HCT116 (cell line): ENCODE measurements around the gene NTN4. TPM values are rescaled to one million over a fixed set of nuclear protein-coding genes. Genes with fewer than 3 reads are reported as not detected.

ENCODE experiments used
- ATAC-seq: fragments of 200-7000 bp; cut with Tn5 transposase; 2 replicates; pipeline ENCODE4 v1.9.1; 2020; ENCODE audit warnings: mild to moderate bottlenecking, moderate library complexity
- BruUV-seq: library from RNA; stranded (reverse); fragments of 400-500 nt; replicated peaks from 2 replicates; lab custom pipeline; 2021; lab: Mats Ljungman, UMichigan
- CTCF ChIA-PET: fragments of 300-600 bp; sonication (Branson Sonifier 250); formaldehyde crosslinking; loops from one replicate; lab custom pipeline; 2021; ENCODE audit warnings: antibody characterized with exemption; lab: Charles Lee
- POLR2A ChIA-PET: fragments of 300-600, 350-600 bp; sonication (Branson Sonifier 250); formaldehyde crosslinking; loops from one replicate; lab custom pipeline; 2021; ENCODE audit warnings: antibody characterized with exemption; lab: Charles Lee
- RAD21 ChIA-PET, 2 experiments: fragments of 300-600 bp; sonication (Branson Sonifier 250); formaldehyde crosslinking; loops; one replicate each; lab custom pipeline; 2023; ENCODE audit warnings: low total read pairs in 2 of 2; ENCODE audit not compliant: uncharacterized antibody in 2 of 2, unreplicated experiment in 2 of 2, low non-redundant PET in 1 of 2; lab: Charles Lee
- DNase-seq: peaks from one replicate; pipeline ENCODE4 v3.0.0-alpha.2; 2010; ENCODE audit warnings: low read depth, low spot score
- H2AFZ ChIP-seq: fragments of 200-600 bp; shearing (Covaris generic), sonication (generic); 2 replicates; pipeline ENCODE4 v1.6.1; 2017; ENCODE audit warnings: low read depth, mixed run types, mixed read lengths, antibody characterized with exemption, low read length; ENCODE audit not compliant: poor library complexity, severe bottlenecking
- H3K27ac ChIP-seq: 2 replicates; pipeline ENCODE4 v1.5.1; 2012; ENCODE audit warnings: low read depth, low read length
- H3K27me3 ChIP-seq: fragments of 200-600 bp; sonication (generic); 2 replicates; pipeline ENCODE4 v1.6.1; 2016; ENCODE audit warnings: mixed run types, low read length, mixed read lengths; ENCODE audit not compliant: insufficient read depth
- H3K36me3 ChIP-seq, 2 experiments: fragments of 200-500 bp in 1 of 2; fragments of 200-600 bp in 1 of 2; sonication (Bioruptor generic) in 1 of 2; sonication (generic) in 1 of 2; 2 replicates each; pipeline versions ENCODE4 v1.5.1 to v1.6.1; 2014 to 2016; ENCODE audit warnings: low read length in 2 of 2, inconsistent platforms in 1 of 2, mixed read lengths in 1 of 2, mixed run types in 1 of 2; ENCODE audit not compliant: insufficient read depth in 2 of 2, control insufficient read depth in 1 of 2
- H3K4me1 ChIP-seq, 2 experiments: fragments of 200-600 bp in 1 of 2; sonication (generic) in 1 of 2; 2 replicates each; pipeline versions ENCODE4 v1.5.1 to v1.6.1; 2012 to 2017; ENCODE audit warnings: low read length in 2 of 2, inconsistent platforms in 1 of 2, mild to moderate bottlenecking in 1 of 2, mixed read lengths in 1 of 2, mixed run types in 1 of 2, moderate library complexity in 1 of 2; ENCODE audit not compliant: insufficient read depth in 2 of 2, control insufficient read depth in 1 of 2
- H3K4me2 ChIP-seq: fragments of 200-600 bp; sonication (generic); 2 replicates; pipeline ENCODE4 v1.6.1; 2017; ENCODE audit warnings: mixed run types, low read length, mixed read lengths
- H3K4me3 ChIP-seq, 2 experiments: fragments of 200-600 bp in 1 of 2; sonication (generic) in 1 of 2; replicated peaks in 1 of 2; 2 replicates each; pipeline ENCODE4 v1.5.1; 2011 to 2016; ENCODE audit warnings: low read length in 2 of 2, control low read depth in 1 of 2, low read depth in 1 of 2, mild to moderate bottlenecking in 1 of 2, mixed read lengths in 1 of 2, mixed run types in 1 of 2
- H3K79me2 ChIP-seq: fragments of 200-600 bp; sonication (generic); 2 replicates; pipeline ENCODE4 v1.6.1; 2017; ENCODE audit warnings: mild to moderate bottlenecking, mixed run types, low read length, moderate library complexity, mixed read lengths; ENCODE audit not compliant: insufficient read depth
- H3K9ac ChIP-seq: fragments of 200-600 bp; sonication (generic); 2 replicates; pipeline ENCODE4 v1.6.1; 2016; ENCODE audit warnings: low read length, mixed read lengths
- H3K9me2 ChIP-seq: fragments of 200-600 bp; sonication (generic), shearing (Covaris generic); 2 replicates; pipeline ENCODE4 v1.6.1; 2017; ENCODE audit warnings: mixed run types, mild to moderate bottlenecking, moderate library complexity; ENCODE audit not compliant: insufficient read depth
- H3K9me3 ChIP-seq, 2 experiments: fragments of 200-500 bp in 1 of 2; fragments of 200-600 bp in 1 of 2; sonication (Bioruptor generic) in 1 of 2; sonication (generic) in 1 of 2; 2 replicates each; pipeline ENCODE4 v1.6.1; 2014 to 2017; ENCODE audit warnings: low read length in 2 of 2, mixed read lengths in 2 of 2, inconsistent platforms in 1 of 2, low read depth in 1 of 2, mild to moderate bottlenecking in 1 of 2, mixed run types in 1 of 2, moderate library complexity in 1 of 2; ENCODE audit not compliant: control insufficient read depth in 1 of 2, insufficient read depth in 1 of 2
- H4K20me1 ChIP-seq: fragments of 200-600 bp; sonication (generic), shearing (Covaris generic); 2 replicates; pipeline ENCODE4 v1.6.1; 2017; ENCODE audit warnings: mixed run types, mild to moderate bottlenecking, moderate library complexity; ENCODE audit not compliant: insufficient read depth
- ATF3 ChIP-seq: IDR thresholded peaks from 2 replicates; pipeline ENCODE4 v1.6.1; 2012
- CBX3 ChIP-seq: IDR thresholded peaks from 2 replicates; pipeline ENCODE4 v1.6.1; 2012; ENCODE audit warnings: low read depth
- CTCF ChIP-seq, 3 experiments: fragments of 200-600 bp in 1 of 3; sonication (generic) in 1 of 3; IDR thresholded peaks in 2 of 3; conservative IDR thresholded peaks in 1 of 3; 2 replicates each; pipeline ENCODE4 v1.5.1; 2012 to 2017; ENCODE audit warnings: low read depth in 2 of 3, low read length in 2 of 3, antibody characterized with exemption in 1 of 3, borderline replicate concordance in 1 of 3, control low read depth in 1 of 3, mild to moderate bottlenecking in 1 of 3, mixed read lengths in 1 of 3, mixed run types in 1 of 3, moderate library complexity in 1 of 3; ENCODE audit not compliant: insufficient read depth in 1 of 3
- EGR1 ChIP-seq: IDR thresholded peaks from 2 replicates; pipeline ENCODE4 v1.6.1; 2012; ENCODE audit warnings: low read depth
- ELF1 ChIP-seq: IDR thresholded peaks from 2 replicates; pipeline ENCODE4 v1.6.1; 2012; ENCODE audit warnings: low read depth, borderline replicate concordance
- EZH2 ChIP-seq: fragments of 200-600 bp; sonication (generic); IDR thresholded peaks from 2 replicates; pipeline ENCODE4 v1.6.1; 2017; ENCODE audit warnings: antibody characterized with exemption, mixed run types
- EZH2phosphoT487 ChIP-seq: fragments of 200-600 bp; IDR thresholded peaks from 2 replicates; pipeline ENCODE4 v1.6.1; 2018; ENCODE audit warnings: antibody characterized with exemption, borderline replicate concordance
- MAX ChIP-seq: IDR thresholded peaks from 2 replicates; pipeline ENCODE4 v1.6.1; 2012
- POLR2A ChIP-seq: IDR thresholded peaks from 2 replicates; pipeline ENCODE4 v1.7.0; 2011; ENCODE audit warnings: borderline replicate concordance; ENCODE audit not compliant: insufficient read depth, insufficient read length; ENCODE audit errors: extremely low read depth
- POLR2AphosphoS5 ChIP-seq: IDR thresholded peaks from 2 replicates; pipeline ENCODE4 v1.6.1; 2011; ENCODE audit warnings: mild to moderate bottlenecking, low read depth, low read length, moderate library complexity
- RAD21 ChIP-seq: IDR thresholded peaks from 2 replicates; pipeline ENCODE4 v1.6.1; 2012; ENCODE audit warnings: low read depth, mild to moderate bottlenecking
- REST ChIP-seq: IDR thresholded peaks from 2 replicates; pipeline ENCODE4 v1.6.1; 2012; ENCODE audit warnings: low read depth
- SIN3A ChIP-seq: IDR thresholded peaks from 2 replicates; pipeline ENCODE4 v1.6.1; 2012; ENCODE audit warnings: low read depth
- SRF ChIP-seq: IDR thresholded peaks from 2 replicates; pipeline ENCODE4 v1.6.1; 2012; ENCODE audit warnings: low read depth
- TCF7L2 ChIP-seq: IDR thresholded peaks from 2 replicates; pipeline ENCODE4 v1.7.0; 2011; ENCODE audit warnings: borderline replicate concordance, inconsistent platforms; ENCODE audit not compliant: insufficient read depth, insufficient read length; ENCODE audit errors: extremely low read depth
- YY1 ChIP-seq: IDR thresholded peaks from 2 replicates; pipeline ENCODE4 v1.6.1; 2011; ENCODE audit warnings: low read length, low read depth, moderate library complexity, mild to moderate bottlenecking; ENCODE audit not compliant: insufficient replicate concordance; ENCODE audit errors: extremely low read depth
- ZBTB33 ChIP-seq: IDR thresholded peaks from 2 replicates; pipeline ENCODE4 v1.6.1; 2011; ENCODE audit warnings: mild to moderate bottlenecking, low read length, moderate library complexity; ENCODE audit not compliant: insufficient replicate concordance; ENCODE audit errors: extremely low read depth
- ZFX ChIP-seq: fragments of 450-650 bp; IDR thresholded peaks from 2 replicates; pipeline ENCODE4 v1.6.1; 2017
- ZNF274 ChIP-seq: fragments of 200-500 bp; sonication (Bioruptor generic); IDR thresholded peaks from 2 replicates; pipeline ENCODE4 v1.6.1; 2014; ENCODE audit warnings: mild to moderate bottlenecking, low read depth, low read length, inconsistent platforms
- intact Hi-C: fragments of 100-400 bp; cut with micrococcal nuclease; formaldehyde crosslinking; loops from 2 replicates; pipeline ENCODE4 v1.10.0; 2022
- total RNA-seq: library from RNA; stranded (reverse); gene quantifications from one replicate; pipeline ENCODE4 v1.2.1, GENCODE V29; 2021; ENCODE audit not compliant: unreplicated experiment

The NTN4 gene
- total RNA-seq, 1 experiment from 2014 or later = 4.3 TPM

- no peak overlapping the region for H3K4me3 ChIP-seq
- no peak overlapping the region for H3K9ac ChIP-seq
- H3K79me2 ChIP-seq = no peaks in the 10 kb centered on the region
- CTCF ChIA-PET = no interaction called here
- BruUV-seq = no TSS peak
- H2AFZ ChIP-seq = peak overlapping the region; percentile 91
- H3K4me2 ChIP-seq = peak overlapping the region; percentile 45; the same call in 1 of the 2 replicates
- no peaks in the 10 kb centered on the region for H3K27me3 ChIP-seq
- DNase-seq (no peak), ATAC-seq (peak; percentile 19; the same call in 1 of the 2 replicates)
- RAD21 ChIA-PET = no interaction called here
- no peaks in the 10 kb centered on the region for H3K9me2 ChIP-seq
- POLR2A ChIA-PET = interaction anchor here (1.0 kb wide), 1 partner anchor 9 kb away, joined by 7 read pairs; no protein-coding TSS in a partner anchor
- H3K9me3 ChIP-seq = no peaks in the 10 kb centered on the region
- H3K27ac ChIP-seq = no peak overlapping the region
- no peaks in the 10 kb centered on the region for H3K36me3 ChIP-seq
- peaks cover 8 to 20% of the 10 kb centered on the region in 2 experiments for H3K4me1 ChIP-seq
- H4K20me1 ChIP-seq = no peaks in the 10 kb centered on the region
- intact Hi-C loops = loop anchor here (1.0 kb wide), 1 partner anchor 15 kb away; no protein-coding TSS in a partner anchor
- no peak for TF ChIP-seq RAD21
- TF ChIP-seq EGR1 = no peak
- no peak for TF ChIP-seq TCF7L2
- TF ChIP-seq EZH2phosphoT487 = no peak
- no peak for TF ChIP-seq CTCF (IDR thresholded peaks at IDR 0.05 in 2 of 3, conservative IDR thresholded peaks at IDR 0.05 in 1 of 3; ENCODE audit: borderline replicate concordance in 1 of 3, insufficient read depth in 1 of 3, low read depth in 2 of 3, low read length in 2 of 3)
- TF ChIP-seq REST = no peak
- TF ChIP-seq ATF3 = no peak
- no peak for TF ChIP-seq POLR2A
- TF ChIP-seq ZNF274 = no peak
- TF ChIP-seq MAX = no peak
- TF ChIP-seq ZBTB33 = no peak
- TF ChIP-seq EZH2 = no peak
- TF ChIP-seq ELF1 = no peak
- no peak for TF ChIP-seq YY1
- TF ChIP-seq POLR2AphosphoS5 = no peak
- no peak for TF ChIP-seq SRF
- TF ChIP-seq CBX3 = no peak
- TF ChIP-seq ZFX = no peak
- TF ChIP-seq SIN3A = no peak
These were observed 156.7 kb downstream of the NTN4 start for GRCh38 chr12:95633732-95634465.
